Tibial nerve (tissue), 4 donors: ENCODE measurements around the gene NXPH4. TPM values are rescaled to one million over a fixed set of nuclear protein-coding genes. Genes with fewer than 3 reads are reported as not detected.

Experiments used
- DNase-seq, 2 donors: peaks; one replicate each; pipeline ENCODE4 v3.0.0-alpha.2; 2019; ENCODE audit warnings: low spot score in 2 of 2
- H3K27ac ChIP-seq, 4 donors: fragments of 200-600 bp; sonication (generic) in 3 of 4; one replicate each; pipeline ENCODE4 v1.5.1; 2017 to 2019; ENCODE audit warnings: mild to moderate bottlenecking in 1 of 4
- H3K27me3 ChIP-seq, 2 donors: fragments of 200-600 bp; sonication (generic) in 1 of 2; one replicate each; pipeline versions ENCODE4 v1.5.1 to v1.6.0; 2017 to 2019
- H3K36me3 ChIP-seq, 3 donors: fragments of 200-600 bp; sonication (generic); one replicate each; pipeline ENCODE4 v1.5.1; 2018 to 2019
- H3K4me1 ChIP-seq, 4 donors: fragments of 200-600 bp; sonication (generic) in 3 of 4; one replicate each; pipeline ENCODE4 v1.5.1; 2017 to 2019
- H3K4me3 ChIP-seq, 4 donors: fragments of 200-600 bp; sonication (generic) in 3 of 4; one replicate each; pipeline ENCODE4 v1.5.1; 2017 to 2019; ENCODE audit warnings: mild to moderate bottlenecking in 1 of 4, moderate library complexity in 1 of 4
- H3K9me3 ChIP-seq, 4 donors: fragments of 200-600 bp; sonication (generic) in 3 of 4; one replicate each; pipeline ENCODE4 v1.5.1; 2017 to 2019
- CTCF ChIP-seq, 5 experiments: fragments of 200-600 bp in 3 of 5; fragments of 450-650 bp in 2 of 5; sonication (generic) in 3 of 5; IDR thresholded peaks; one replicate each; pipeline ENCODE4 v1.5.1; 2016 to 2019; ENCODE audit warnings: antibody characterized with exemption in 5 of 5, mild to moderate bottlenecking in 3 of 5, moderate library complexity in 2 of 5
- EP300 ChIP-seq, 2 donors: sonication (generic); formaldehyde crosslinking; IDR thresholded peaks; one replicate each; pipeline ENCODE4 v1.6.1; 2017; ENCODE audit warnings: antibody characterized with exemption in 2 of 2, mild to moderate bottlenecking in 1 of 2
- POLR2A ChIP-seq, 2 donors: fragments of 450-650 bp; IDR thresholded peaks; one replicate each; pipeline ENCODE4 v1.6.1; 2017; ENCODE audit warnings: antibody characterized with exemption in 2 of 2, mild to moderate bottlenecking in 2 of 2, moderate library complexity in 2 of 2
- WGBS, 2 donors: methylation state at CpG; one replicate each; pipeline ENCODE4 v1.1.5; 2018; 5-methylcytosine and 5-hydroxymethylcytosine counted together
- total RNA-seq, 4 donors: library from RNA; depleted of rRNA; stranded (reverse); fragments of >200 nt; gene quantifications; one replicate each; pipeline ENCODE4 v1.1.0, GENCODE V29; 2016

The NXPH4 gene
- total RNA-seq, 4 donors from 2014 or later = 4.2 TPM; not detected in 3

GRCh38 chr12:57178213-57178612 lies 38.4 kb upstream of the NXPH4 start:
- Histone ChIP-seq H3K27ac (no peak overlapping the region), H3K4me3 (no peak overlapping the region), H3K27me3 (no peaks in the 10 kb centered on the region), H3K4me1 (peaks cover 0 to 58% (median 0%) of the 10 kb centered on the region in 4 donors), H3K36me3 (peaks cover 0 to 93% (median 29%) of the 10 kb centered on the region in 3 donors), H3K9me3 (no peaks in the 10 kb centered on the region)
- DNase-seq = no peak
- WGBS, 2 donors = 83% methylated on average over 11 to 14 of the region's 14 CpGs
- TF ChIP-seq EP300 (IDR thresholded peaks at IDR 0.05) (no peak), POLR2A (IDR thresholded peaks at IDR 0.05) (no peak), CTCF (IDR thresholded peaks at IDR 0.05) (no peak)

DNA sequence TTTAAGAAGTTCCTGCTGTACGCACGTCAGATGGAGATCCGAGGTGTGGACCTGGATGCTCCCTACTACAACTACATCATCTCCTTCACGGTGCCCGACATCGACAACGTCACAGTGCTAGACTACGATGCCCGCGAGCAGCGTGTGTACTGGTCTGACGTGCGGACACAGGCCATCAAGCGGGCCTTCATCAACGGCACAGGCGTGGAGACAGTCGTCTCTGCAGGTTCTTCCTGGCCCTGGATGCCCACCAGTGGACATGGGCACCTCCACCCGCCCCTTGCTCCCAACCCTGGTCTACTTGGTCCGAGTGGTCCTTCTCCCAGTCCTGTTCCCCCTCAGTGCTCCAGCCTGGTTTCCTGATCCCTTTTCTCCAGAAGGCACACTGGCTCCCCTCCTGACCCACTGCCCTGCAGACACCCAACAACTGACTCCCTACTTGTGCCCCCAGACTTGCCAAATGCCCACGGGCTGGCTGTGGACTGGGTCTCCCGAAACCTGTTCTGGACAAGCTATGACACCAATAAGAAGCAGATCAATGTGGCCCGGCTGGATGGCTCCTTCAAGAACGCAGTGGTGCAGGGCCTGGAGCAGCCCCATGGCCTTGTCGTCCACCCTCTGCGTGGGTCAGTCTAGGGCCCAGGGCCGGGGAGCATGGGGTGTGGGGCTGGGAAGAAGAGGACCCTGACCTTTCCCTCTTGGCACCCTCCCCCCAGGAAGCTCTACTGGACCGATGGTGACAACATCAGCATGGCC lies 37.1 kb upstream of the NXPH4 start:
- Histone ChIP-seq H3K36me3 (peaks cover 0 to 93% (median 29%) of the 10 kb centered on the region in 3 donors), H3K27ac (no peak overlapping the region)

DNA sequence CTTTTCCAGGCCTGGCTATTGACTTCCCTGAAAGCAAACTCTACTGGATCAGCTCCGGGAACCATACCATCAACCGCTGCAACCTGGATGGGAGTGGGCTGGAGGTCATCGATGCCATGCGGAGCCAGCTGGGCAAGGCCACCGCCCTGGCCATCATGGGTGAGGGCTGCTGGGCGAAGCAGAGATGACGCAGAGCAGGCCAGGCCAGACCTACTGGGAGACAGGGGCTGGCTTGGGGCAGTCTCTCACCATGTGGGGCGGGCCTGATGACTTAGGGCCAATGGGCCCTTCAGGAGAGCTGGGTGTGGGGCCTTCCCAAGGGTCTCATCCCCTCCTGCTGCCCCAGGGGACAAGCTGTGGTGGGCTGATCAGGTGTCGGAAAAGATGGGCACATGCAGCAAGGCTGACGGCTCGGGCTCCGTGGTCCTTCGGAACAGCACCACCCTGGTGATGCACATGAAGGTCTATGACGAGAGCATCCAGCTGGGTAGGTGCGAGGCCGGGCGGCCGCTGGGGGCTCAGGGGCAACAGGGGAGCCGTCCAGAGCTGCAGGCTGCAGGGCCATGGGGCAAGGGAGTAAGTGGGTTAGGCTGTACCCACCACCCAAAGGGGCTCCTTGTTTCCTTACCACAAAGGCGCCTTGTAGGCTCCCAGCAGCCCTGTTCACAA lies 36.1 kb upstream of the NXPH4 start:
- no peaks in the 10 kb centered on the region for H3K27me3 ChIP-seq
- no peak overlapping the region for H3K4me3 ChIP-seq
- TF ChIP-seq POLR2A (IDR thresholded peaks at IDR 0.05) = no peak
- no peak for TF ChIP-seq CTCF (IDR thresholded peaks at IDR 0.05)
- TF ChIP-seq EP300 (IDR thresholded peaks at IDR 0.05) = no peak
- peak overlapping the region in 1 of 4 donors; percentile 3 for H3K27ac ChIP-seq
- no peaks in the 10 kb centered on the region for H3K9me3 ChIP-seq
- peaks cover 0 to 39% (median 0%) of the 10 kb centered on the region in 4 donors for H3K4me1 ChIP-seq
- WGBS, 2 donors = 88 to 96% methylated on average over 20 of the region's 20 CpGs
- no peak for DNase-seq
- H3K36me3 ChIP-seq = peaks cover 0 to 93% (median 30%) of the 10 kb centered on the region in 3 donors

More for the DNA sequence above, 37.1 kb upstream of the NXPH4 start:
- H3K4me1 ChIP-seq = peaks cover 0 to 49% (median 0%) of the 10 kb centered on the region in 4 donors
- WGBS, 2 donors = 86% methylated on average over 27 of the region's 27 CpGs
- no peaks in the 10 kb centered on the region for H3K9me3 ChIP-seq
- no peak overlapping the region for H3K4me3 ChIP-seq
- no peaks in the 10 kb centered on the region for H3K27me3 ChIP-seq
- TF ChIP-seq CTCF (IDR thresholded peaks at IDR 0.05) = no peak
- TF ChIP-seq EP300 (IDR thresholded peaks at IDR 0.05) = no peak
- no peak for TF ChIP-seq POLR2A (IDR thresholded peaks at IDR 0.05)
- DNase-seq = no peak

DNA sequence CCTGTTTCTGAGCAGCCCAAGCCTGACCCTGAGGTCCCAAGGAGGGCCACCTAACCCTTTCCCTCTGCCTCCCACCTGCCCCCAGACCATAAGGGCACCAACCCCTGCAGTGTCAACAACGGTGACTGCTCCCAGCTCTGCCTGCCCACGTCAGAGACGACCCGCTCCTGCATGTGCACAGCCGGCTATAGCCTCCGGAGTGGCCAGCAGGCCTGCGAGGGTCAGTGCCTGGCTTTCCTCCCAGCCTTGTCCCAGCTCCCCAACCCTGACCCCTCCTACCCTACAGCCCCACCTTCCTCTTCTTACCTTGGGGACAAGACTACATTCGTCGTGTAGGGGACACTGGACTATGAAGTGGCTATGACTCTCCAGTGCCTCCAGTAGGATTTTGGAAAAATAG lies 35.5 kb upstream of the NXPH4 start:
- DNase-seq = no peak
- Histone ChIP-seq H3K4me1 (peaks cover 0 to 33% (median 0%) of the 10 kb centered on the region in 4 donors), H3K27ac (peak overlapping the region in 1 of 4 donors; percentile 3), H3K27me3 (no peaks in the 10 kb centered on the region), H3K4me3 (no peak overlapping the region), H3K9me3 (no peaks in the 10 kb centered on the region), H3K36me3 (peaks cover 0 to 93% (median 35%) of the 10 kb centered on the region in 3 donors)
- no peak for TF ChIP-seq CTCF (IDR thresholded peaks at IDR 0.05)
- TF ChIP-seq POLR2A (IDR thresholded peaks at IDR 0.05) = no peak
- TF ChIP-seq EP300 (IDR thresholded peaks at IDR 0.05) = no peak
- WGBS, 2 donors = 48 to 59% methylated on average over 9 of the region's 9 CpGs
